Fibroblast of the aortic adventitia (primary cell): ENCODE results near the gene UNC79. TPM values are rescaled to one million over a fixed set of nuclear protein-coding genes. Genes with fewer than 3 reads are reported as not detected.
A peak's percentile ranks its signal among the peaks of the same experiment; 100 is the strongest.
"Not testable (repeated sequence)": the region's sequence is repeated elsewhere in the genome, so short reads cannot be mapped to it uniquely, and the experiment has no call there.

Source experiments
- DNase-seq: peaks from one replicate; pipeline ENCODE4 v3.0.0-alpha.2; 2010; ENCODE audit warnings: low read depth
- H3K4me3 ChIP-seq: 2 replicates; pipeline ENCODE4 v1.5.1; 2011; ENCODE audit warnings: low read depth, mild to moderate bottlenecking, control low read depth, low read length, moderate library complexity
- CTCF ChIP-seq: IDR thresholded peaks from 2 replicates; pipeline ENCODE4 v1.5.1; 2011; ENCODE audit warnings: mild to moderate bottlenecking, low read length, control low read depth, inconsistent platforms; ENCODE audit not compliant: insufficient read depth
- total RNA-seq: library from RNA; depleted of rRNA; stranded (reverse); fragments of >200 nt; gene quantifications from 2 replicates; pipeline ENCODE4 v1.2.3, GENCODE V29; 2012; ENCODE audit warnings: low replicate concordance

UNC79 gene
- 0.09 and 0.16 TPM in 2 replicates for total RNA-seq

- TF ChIP-seq CTCF, result no peak
- DNase-seq, result peak; percentile 2
- H3K4me3 ChIP-seq, result peak within 1 kb of the TSS; percentile 36
Measured at GRCh38 chr14:93430315-93431035, at the start of gene UNC79. UNC79 (plus strand) TSS chr14:93430939; CDS start chr14:93431030, 91 bp downstream.

- no peak overlapping the region for H3K4me3 ChIP-seq
- no peak for DNase-seq
- no peak for TF ChIP-seq CTCF
Measured at GRCh38 chr14:93381644-93382043, 49.1 kb upstream of the UNC79 start.

- DNase-seq, H3K4me3 ChIP-seq: not testable (repeated sequence)
Measured at GRCh38 chr14:93384256-93384655, 46.5 kb upstream of the UNC79 start.

GRCh38 chr14:93395231-93395630 is 35.5 kb upstream of the UNC79 start:
- H3K4me3 ChIP-seq, result no peak overlapping the region
- TF ChIP-seq CTCF, result no peak
- DNase-seq, result no peak

- TF ChIP-seq CTCF, result no peak
- no peak for DNase-seq
Measured at GRCh38 chr14:93396456-93396855, 34.3 kb upstream of the UNC79 start.

GRCh38 chr14:93398491-93398890 is 32.2 kb upstream of the UNC79 start:
- no peak overlapping the region for H3K4me3 ChIP-seq
- no peak for TF ChIP-seq CTCF

More at GRCh38 chr14:93396456-93396855, 34.3 kb upstream of the UNC79 start:
- H3K4me3 ChIP-seq, result no peak overlapping the region

GRCh38 chr14:93402951-93403350 is 27.8 kb upstream of the UNC79 start:
- no peak overlapping the region for H3K4me3 ChIP-seq
- no peak for TF ChIP-seq CTCF
- DNase-seq, result no peak

More at GRCh38 chr14:93398491-93398890, 32.2 kb upstream of the UNC79 start:
- no peak for DNase-seq
